ENCODE data around the gene SKOR1. TPM values are rescaled to one million over a fixed set of nuclear protein-coding genes. Genes with fewer than 3 reads are reported as not detected.

Gene SKOR1
- total RNA-seq, 1 experiment from 2014 or later: 0.13 TPM

GRCh38 chr15:67855842-67856241, 30.5 kb downstream of the SKOR1 start:
- H3K36me3 ChIP-seq (ENCODE audit: low read depth): no peaks in the 10 kb centered on the region
- H3K9me3 ChIP-seq (ENCODE audit: insufficient read depth, low read depth): no peaks in the 10 kb centered on the region
- H3F3A ChIP-seq (ENCODE audit: insufficient read depth, low read depth): no peaks in the 10 kb centered on the region; the same call in 1 of the 2 replicates
- no peak overlapping the region for H3K4me3 ChIP-seq
- H4K20me1 ChIP-seq (ENCODE audit: insufficient read depth): no peaks in the 10 kb centered on the region
- no peaks in the 10 kb centered on the region for H3K27me3 ChIP-seq (ENCODE audit: insufficient read depth, low read depth)
- intact Hi-C loops (cut with micrococcal nuclease; ENCODE audit: unreplicated experiment): no loop called here
- CTCF ChIA-PET: no interaction called here
- H3K4me2 ChIP-seq: no peak overlapping the region
- no TSS peak for BruUV-seq (replicated peaks)
- no peak for DNase-seq
- H3K9me2 ChIP-seq (ENCODE audit: insufficient read depth): no peaks in the 10 kb centered on the region
- H3K4me1 ChIP-seq (replicated peaks; ENCODE audit: insufficient read depth): no peaks in the 10 kb centered on the region
- no peak overlapping the region for H3K27ac ChIP-seq
- TF ChIP-seq CTCF (conservative IDR thresholded peaks at IDR 0.05) (no peak), EZH2 (IDR thresholded peaks at IDR 0.05; ENCODE audit: low read depth) (no peak)
- H2AFZ ChIP-seq: no peak overlapping the region
- H3K79me2 ChIP-seq (ENCODE audit: low read depth): no peaks in the 10 kb centered on the region
- POLR2A ChIA-PET (ENCODE audit: unreplicated experiment): no interaction called here

- no peak overlapping the region for H3K4me2 ChIP-seq
- H3K4me3 ChIP-seq: no peak overlapping the region
- H3K9me3 ChIP-seq (ENCODE audit: insufficient read depth, low read depth): no peaks in the 10 kb centered on the region
- DNase-seq: no peak
- TF ChIP-seq CTCF (conservative IDR thresholded peaks at IDR 0.05): no peak
- H4K20me1 ChIP-seq (ENCODE audit: insufficient read depth): no peaks in the 10 kb centered on the region
- no peaks in the 10 kb centered on the region for H3K4me1 ChIP-seq (replicated peaks; ENCODE audit: insufficient read depth)
- no peaks in the 10 kb centered on the region for H3K36me3 ChIP-seq (ENCODE audit: low read depth)
- no peaks in the 10 kb centered on the region for H3K9me2 ChIP-seq (ENCODE audit: insufficient read depth)
- no peak overlapping the region for H3K27ac ChIP-seq
- H3F3A ChIP-seq (ENCODE audit: insufficient read depth, low read depth): no peaks in the 10 kb centered on the region
- H2AFZ ChIP-seq: no peak overlapping the region
- H3K79me2 ChIP-seq (ENCODE audit: low read depth): no peaks in the 10 kb centered on the region
- POLR2A ChIA-PET (ENCODE audit: unreplicated experiment): no interaction called here
- no TSS peak for BruUV-seq (replicated peaks)
- CTCF ChIA-PET: interaction anchor here (0.7 kb wide), 1 partner anchor 276 kb away, joined by 5 read pairs; no protein-coding TSS in a partner anchor
- intact Hi-C loops (cut with micrococcal nuclease; ENCODE audit: unreplicated experiment): no loop called here
- no peaks in the 10 kb centered on the region for H3K27me3 ChIP-seq (ENCODE audit: insufficient read depth, low read depth)
These were observed 31.9 kb downstream of the SKOR1 start for GRCh38 chr15:67857220-67857619.

- H3K27me3 ChIP-seq (ENCODE audit: insufficient read depth, low read depth): no peaks in the 10 kb centered on the region
- ChIA-PET CTCF (no interaction called here), POLR2A (ENCODE audit: unreplicated experiment) (no interaction called here)
- H2AFZ ChIP-seq: no peak overlapping the region
- no peaks in the 10 kb centered on the region for H3K4me1 ChIP-seq (replicated peaks; ENCODE audit: insufficient read depth)
- H3K27ac ChIP-seq: no peak overlapping the region
- H4K20me1 ChIP-seq (ENCODE audit: insufficient read depth): no peaks in the 10 kb centered on the region
- no TSS peak for BruUV-seq (replicated peaks)
- no peaks in the 10 kb centered on the region for H3K79me2 ChIP-seq (ENCODE audit: low read depth)
- TF ChIP-seq CTCF (conservative IDR thresholded peaks at IDR 0.05) (no peak), EZH2 (IDR thresholded peaks at IDR 0.05; ENCODE audit: low read depth) (no peak)
- no peaks in the 10 kb centered on the region for H3F3A ChIP-seq (ENCODE audit: insufficient read depth, low read depth)
- no peaks in the 10 kb centered on the region for H3K9me3 ChIP-seq (ENCODE audit: insufficient read depth, low read depth)
- no peak overlapping the region for H3K4me2 ChIP-seq
- intact Hi-C loops (cut with micrococcal nuclease; ENCODE audit: unreplicated experiment): no loop called here
- no peak for DNase-seq
- H3K36me3 ChIP-seq (ENCODE audit: low read depth): no peaks in the 10 kb centered on the region
- H3K9me2 ChIP-seq (ENCODE audit: insufficient read depth): no peaks in the 10 kb centered on the region
- H3K4me3 ChIP-seq: no peak overlapping the region
These were observed 34.1 kb downstream of the SKOR1 start for GRCh38 chr15:67859331-67859946.

Measured in PC-9 (cell line).